Measurements from ENCODE around the gene EDARADD.

GRCh38 chr1:236484310-236484971 lies 90.4 kb downstream of the EDARADD start:
- TF ChIP-seq CTCF (IDR thresholded peaks at IDR 0.05) (no peak), EZH2 (IDR thresholded peaks at IDR 0.05) (no peak), EZH2phosphoT487 (IDR thresholded peaks at IDR 0.05) (no peak)

All from neural progenitor cell (in vitro differentiated cells).